Hippocampal formation (tissue), 2 donors: ENCODE data around the gene INTS7.

Experiments
- DNase-seq, 2 donors: peaks; one replicate each; lab custom pipeline; 2025; lab: John Stamatoyannopoulos, UW

The INTS7 gene

DNA sequence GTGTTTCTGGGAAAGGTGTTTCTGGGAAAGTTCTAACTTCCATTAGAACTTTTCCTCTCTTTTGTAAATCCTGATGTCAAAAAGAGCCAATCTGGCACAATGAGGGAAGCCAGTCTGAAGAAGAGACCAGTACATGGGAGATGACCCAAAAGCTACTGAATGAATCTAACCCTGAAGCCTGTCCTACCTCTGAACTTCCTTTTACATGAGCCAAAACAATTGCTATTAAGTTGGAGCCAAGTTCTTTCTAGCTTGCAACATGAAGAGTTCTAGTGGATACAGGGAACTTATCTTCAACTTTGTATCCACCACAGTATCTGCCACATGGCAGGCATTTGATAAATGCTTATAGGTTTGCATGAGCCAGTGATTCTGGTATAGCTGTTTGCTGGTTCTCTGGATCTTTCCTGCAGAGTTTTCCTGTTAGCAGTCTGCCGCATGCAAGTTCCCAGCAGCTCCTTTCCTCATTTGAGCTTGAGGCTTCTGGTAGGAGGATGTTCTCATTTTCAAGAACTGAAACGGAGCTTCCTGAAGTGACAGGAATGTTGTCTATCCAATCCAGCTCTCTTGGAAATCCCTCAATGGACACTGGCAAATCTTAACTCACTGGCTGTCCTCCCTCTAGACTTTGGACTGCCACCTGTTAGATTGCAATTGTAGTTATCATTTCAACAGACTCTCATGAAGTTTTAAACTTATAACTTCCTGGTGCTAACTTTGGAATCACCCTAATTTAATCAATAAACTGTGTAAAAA lies 131.7 kb downstream of the INTS7 start:
- DNase-seq, result no peak

- no peak for DNase-seq
Measured at GRCh38 chr1:211902624-211903291, 132.6 kb downstream of the INTS7 start.

- no peak for DNase-seq
Measured at GRCh38 chr1:211901945-211902344, 133.4 kb downstream of the INTS7 start.

- no peak for DNase-seq
Measured at GRCh38 chr1:211900441-211900840, 134.9 kb downstream of the INTS7 start.

GRCh38 chr1:211896958-211897357 lies 138.4 kb downstream of the INTS7 start:
- DNase-seq, result no peak

DNA sequence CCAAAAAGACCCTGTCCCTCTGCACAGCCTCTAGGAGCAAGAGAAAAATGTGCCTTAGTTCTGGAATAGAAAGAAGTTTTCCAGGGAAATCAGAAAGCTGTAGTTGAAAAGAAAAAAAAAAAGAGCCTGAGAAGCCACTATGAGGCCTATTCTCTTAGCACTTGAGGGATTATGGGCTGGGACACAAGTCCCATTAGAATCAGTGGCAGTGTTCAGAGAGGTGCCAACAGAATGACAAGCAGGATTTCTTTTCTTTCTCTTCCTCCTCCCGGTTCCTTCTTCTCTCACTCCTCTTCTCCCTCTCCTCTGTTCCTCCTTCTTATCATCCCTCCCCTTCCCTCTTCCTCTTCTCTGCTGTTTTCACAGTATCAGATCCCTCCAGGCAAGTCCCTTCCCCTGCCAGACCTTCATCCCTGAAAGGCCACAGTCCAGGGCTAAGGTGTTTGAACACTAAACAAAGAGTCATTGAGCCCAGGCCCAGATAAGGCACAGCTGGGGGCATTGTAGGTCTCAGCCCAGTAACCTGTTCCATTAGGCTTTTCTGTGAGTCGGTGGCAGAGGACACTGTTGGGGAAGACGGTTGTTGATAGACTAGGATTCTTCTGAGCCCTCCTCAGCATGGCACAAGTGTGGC lies 140.1 kb downstream of the INTS7 start:
- DNase-seq, result no peak

DNA sequence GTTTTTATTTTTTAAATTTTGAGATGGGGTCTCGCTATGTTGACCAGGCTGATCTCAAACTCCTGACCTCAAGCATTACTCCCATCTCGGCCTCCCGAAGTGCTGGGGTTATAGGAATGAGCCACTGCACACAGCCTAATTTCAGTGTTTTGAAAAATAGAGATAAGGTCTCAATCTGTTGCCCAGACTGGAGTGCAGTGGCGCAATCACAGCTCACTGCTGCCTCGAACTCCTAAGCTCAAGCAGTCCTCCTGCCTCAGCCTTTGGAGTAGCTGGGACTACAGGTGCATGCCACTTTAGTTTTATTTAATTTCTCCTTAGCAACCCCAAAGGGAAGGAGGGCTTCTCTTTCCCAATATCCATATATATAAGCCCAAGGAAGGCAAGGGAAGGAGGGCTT lies 141.0 kb downstream of the INTS7 start:
- no peak for DNase-seq

DNA sequence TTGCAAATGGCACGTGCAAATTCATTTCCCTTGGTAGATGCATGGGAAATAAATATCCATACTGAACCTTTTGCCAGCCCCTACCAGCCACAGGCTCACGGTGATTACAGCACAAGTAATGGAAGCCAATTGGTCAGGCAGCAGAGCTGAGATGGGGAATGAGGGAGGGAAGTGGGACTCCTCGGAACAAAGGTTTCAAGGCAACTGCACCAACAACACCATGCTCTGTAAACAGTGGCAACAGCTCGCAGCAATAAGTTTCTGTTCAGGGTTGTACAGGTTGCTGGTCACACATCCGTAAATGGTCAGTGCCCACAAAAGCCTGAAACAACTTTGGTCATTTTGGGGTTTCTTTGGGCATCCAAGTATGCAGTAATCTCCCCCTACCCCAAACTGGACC lies 142.1 kb downstream of the INTS7 start:
- no peak for DNase-seq

GRCh38 chr1:211892577-211892976 lies 142.8 kb downstream of the INTS7 start:
- no peak for DNase-seq

- no peak for DNase-seq
Measured at GRCh38 chr1:211891708-211892107, 143.6 kb downstream of the INTS7 start.
